Measurements from ENCODE around the gene CARMIL1. TPM values are rescaled to one million over a fixed set of nuclear protein-coding genes. Genes with fewer than 3 reads are reported as not detected.

CARMIL1 gene
- total and polyA plus RNA-seq, 2 of the 8 experiments (the other 6 are each of a cell fraction or from before 2014, with no cell fraction given): 20.3 to 40.4 TPM

GRCh38 chr6:25488156-25488555 is 209.0 kb downstream of the CARMIL1 start:
- Histone ChIP-seq H3K79me2 (ENCODE audit: control insufficient read depth in 1 of 2, insufficient read depth in 2 of 2, low read length in 2 of 2) (no peaks in the 10 kb centered on the region), H3K4me1 (replicated peaks in 1 of 4; ENCODE audit: control insufficient read depth in 3 of 4, insufficient read depth in 4 of 4, low read length in 3 of 4) (no peaks in the 10 kb centered on the region), H2BK12ac (ENCODE audit: low read depth, low read length) (no peak overlapping the region), H3K79me1 (ENCODE audit: low read depth, low read length) (no peaks in the 10 kb centered on the region), H3K27ac (ENCODE audit: low read depth, low read length) (no peak overlapping the region), H4K91ac (replicated peaks; ENCODE audit: insufficient read length, low read length) (no peak overlapping the region), H2BK15ac (ENCODE audit: low read length) (no peak overlapping the region), H2AFZ (ENCODE audit: low read length) (no peak overlapping the region), H3K23me2 (ENCODE audit: low read depth, low read length) (no peaks in the 10 kb centered on the region), H4K8ac (ENCODE audit: extremely low read depth, insufficient read depth, low read length) (no peak overlapping the region), H2BK5ac (ENCODE audit: low read depth, low read length) (no peak overlapping the region), H3K23ac (ENCODE audit: insufficient read length) (no peak overlapping the region), H3K18ac (ENCODE audit: extremely low read depth, low read length) (no peak overlapping the region), H2BK20ac (ENCODE audit: low read length) (no peak overlapping the region), H2AK5ac (ENCODE audit: low read depth, low read length) (no peak overlapping the region), H3K9me3 (ENCODE audit: insufficient read depth in 2 of 2, low read depth in 1 of 2, low read length in 1 of 2) (no peaks in the 10 kb centered on the region), H4K20me1 (replicated peaks in 1 of 2; ENCODE audit: control insufficient read depth in 1 of 2, insufficient read depth in 2 of 2, low read length in 2 of 2) (no peaks in the 10 kb centered on the region), H3K9ac (replicated peaks in 1 of 4; ENCODE audit: extremely low read depth in 1 of 4, low read depth in 3 of 4, low read length in 3 of 4) (no peak overlapping the region), H3K56ac (replicated peaks; ENCODE audit: insufficient read length, low read depth, low read length) (no peak overlapping the region), H3K4ac (replicated peaks; ENCODE audit: insufficient read length, low read depth, low read length) (no peak overlapping the region), H3K4me3 (ENCODE audit: extremely low read depth in 1 of 4, insufficient read depth in 2 of 4, low read depth in 3 of 4, low read length in 4 of 4) (no peak overlapping the region), H3K14ac (ENCODE audit: insufficient read length) (no peak overlapping the region), H4K5ac (ENCODE audit: insufficient read length, low read depth, low read length) (no peak overlapping the region), H3K36me3 (ENCODE audit: control insufficient read depth in 2 of 4, insufficient read depth in 4 of 4, low read length in 3 of 4) (peaks cover 0 to 3% (median 1%) of the 10 kb centered on the region in 4 experiments; a peak in 3 of 8 replicates), H3K27me3 (replicated peaks in 1 of 4; ENCODE audit: control insufficient read depth in 3 of 4, extremely low read depth in 1 of 4, insufficient read depth in 3 of 4, low read length in 3 of 4) (no peaks in the 10 kb centered on the region), H2BK120ac (replicated peaks; ENCODE audit: low read depth, low read length) (no peak overlapping the region), H3K4me2 (ENCODE audit: insufficient read depth in 1 of 2, low read depth in 2 of 2, low read length in 2 of 2) (no peak overlapping the region)
- no peak for DNase-seq (ENCODE audit: low read depth in 1 of 2, low spot score in 2 of 2)
- ChIA-PET CTCF (ENCODE audit: partially characterized antibody) (interaction anchor here (0.7 to 5.4 kb wide), 8 partner anchors 14 to 265 kb away, joined by 3 to 53 read pairs (median 4); partner anchors contain the start of gene CARMIL1), POLR2A (ENCODE audit: partially characterized antibody) (no interaction called here)
- no peak for FAIRE-seq
- 87% methylated on average over 3 of the region's 3 CpGs; no CpG with 5 or more reads in 1 of the 2 experiments for WGBS, 2 experiments (ENCODE audit: extremely low coverage in 1 of 2, insufficient coverage in 1 of 2, insufficient read length in 1 of 2, insufficient replicate concordance in 2 of 2, low coverage in 1 of 2, low lambda C conversion rate in 2 of 2, missing lambda C conversion rate in 1 of 2)
- TF ChIP-seq HDAC2 (IDR thresholded peaks at IDR 0.05; ENCODE audit: borderline replicate concordance in 1 of 2, low read depth in 2 of 2, low read length in 2 of 2) (no peak), EGR1 (IDR thresholded peaks at IDR 0.05; ENCODE audit: borderline replicate concordance, low read depth, low read length) (no peak)

All from H1 (cell line).